HG03095 (cell line): ENCODE measurements around the gene HSPG2.

Source experiments
- ATAC-seq: cut with Tn5 transposase; IDR thresholded peaks from one replicate; pipeline ENCODE4 v1.9.1; 2021; ENCODE audit warnings: moderate library complexity; ENCODE audit not compliant: unreplicated experiment

HSPG2 gene

GRCh38 chr1:21884456-21885235 lies 52.5 kb downstream of the HSPG2 start:
- no peak for ATAC-seq

DNA sequence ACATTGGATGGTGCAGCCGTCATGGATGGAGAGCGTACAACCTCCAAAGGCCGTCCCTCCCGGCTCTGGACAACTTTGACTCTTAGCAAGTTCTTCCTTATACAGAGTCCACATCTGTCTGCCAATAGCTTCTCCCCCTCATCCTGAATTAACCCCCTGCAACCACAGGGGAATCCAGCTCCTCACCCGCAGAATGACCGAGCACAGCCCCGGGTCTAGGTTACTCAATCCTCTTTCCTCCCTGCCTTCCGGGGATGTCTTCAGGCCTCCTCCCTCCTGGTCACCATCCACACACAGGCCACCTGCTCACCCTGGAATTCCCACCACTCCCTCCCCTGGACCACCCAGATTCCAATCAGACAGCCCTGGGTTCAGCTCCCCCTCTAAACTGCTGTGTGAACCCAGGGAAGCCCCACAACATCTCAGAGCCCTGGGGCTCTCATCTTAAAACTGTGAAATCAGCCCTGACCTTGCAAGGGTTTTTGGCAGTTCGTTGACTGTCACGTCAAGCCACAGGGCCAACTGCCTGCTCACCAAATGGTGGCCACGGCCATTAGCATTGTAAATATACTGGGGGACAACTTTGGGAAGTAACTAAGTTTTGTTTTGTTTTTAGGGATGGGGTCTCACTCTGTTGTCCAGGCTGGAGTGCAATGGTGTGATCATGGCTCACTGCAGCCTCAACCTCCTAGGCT lies 54.2 kb downstream of the HSPG2 start:
- ATAC-seq: no peak

GRCh38 chr1:21881250-21881649 lies 55.9 kb downstream of the HSPG2 start:
- no peak for ATAC-seq

DNA sequence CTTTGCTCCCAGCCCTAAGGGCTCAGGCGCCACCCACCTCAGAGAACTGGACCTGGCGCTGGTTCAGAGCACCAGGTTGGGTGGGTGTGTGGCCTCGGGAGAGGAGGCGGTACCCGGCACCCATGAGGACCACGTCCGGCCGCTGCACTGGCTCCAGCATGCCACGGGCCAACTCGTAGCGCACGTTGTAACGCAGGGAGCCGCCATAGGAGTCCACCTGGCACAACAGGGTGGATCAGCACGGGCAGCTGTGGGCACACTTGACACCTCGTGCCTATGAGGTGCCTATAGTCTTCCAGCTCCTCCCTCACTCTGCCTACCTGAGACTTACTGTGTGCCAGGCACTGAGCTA lies 56.5 kb downstream of the HSPG2 start:
- ATAC-seq: no peak

DNA sequence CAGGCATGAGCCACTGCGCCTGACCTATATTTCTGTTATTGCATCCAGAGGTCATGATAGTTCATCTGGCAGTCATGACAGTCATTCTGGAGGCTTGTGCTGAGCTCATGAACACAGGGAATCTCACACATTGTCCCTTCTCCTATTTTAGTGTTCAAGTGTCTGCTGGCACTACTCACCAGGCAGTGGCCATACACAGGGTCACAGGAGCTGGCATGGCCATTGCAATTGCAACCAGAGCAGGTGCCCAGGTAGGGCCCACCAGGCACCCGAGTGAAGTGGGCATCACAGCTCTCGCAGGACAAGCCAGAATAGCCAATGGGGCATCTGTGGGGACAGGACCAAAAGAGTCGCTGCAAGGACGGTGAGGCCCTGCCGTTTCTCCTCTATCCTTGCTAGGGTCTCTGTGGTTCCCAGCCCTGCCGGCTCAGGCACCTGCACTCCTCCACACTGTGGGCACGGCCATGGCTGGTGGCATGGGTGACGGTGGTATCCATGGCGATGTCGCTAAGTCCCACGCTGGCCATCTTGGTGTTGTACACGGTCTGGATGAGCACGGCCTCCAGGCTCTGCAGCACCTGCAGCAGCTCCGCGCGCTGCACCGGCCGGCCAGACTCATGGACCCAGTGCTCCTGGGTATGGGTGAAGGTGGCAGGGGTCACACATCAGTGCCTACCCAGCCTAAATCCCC lies 57.0 kb downstream of the HSPG2 start:
- no peak for ATAC-seq

DNA sequence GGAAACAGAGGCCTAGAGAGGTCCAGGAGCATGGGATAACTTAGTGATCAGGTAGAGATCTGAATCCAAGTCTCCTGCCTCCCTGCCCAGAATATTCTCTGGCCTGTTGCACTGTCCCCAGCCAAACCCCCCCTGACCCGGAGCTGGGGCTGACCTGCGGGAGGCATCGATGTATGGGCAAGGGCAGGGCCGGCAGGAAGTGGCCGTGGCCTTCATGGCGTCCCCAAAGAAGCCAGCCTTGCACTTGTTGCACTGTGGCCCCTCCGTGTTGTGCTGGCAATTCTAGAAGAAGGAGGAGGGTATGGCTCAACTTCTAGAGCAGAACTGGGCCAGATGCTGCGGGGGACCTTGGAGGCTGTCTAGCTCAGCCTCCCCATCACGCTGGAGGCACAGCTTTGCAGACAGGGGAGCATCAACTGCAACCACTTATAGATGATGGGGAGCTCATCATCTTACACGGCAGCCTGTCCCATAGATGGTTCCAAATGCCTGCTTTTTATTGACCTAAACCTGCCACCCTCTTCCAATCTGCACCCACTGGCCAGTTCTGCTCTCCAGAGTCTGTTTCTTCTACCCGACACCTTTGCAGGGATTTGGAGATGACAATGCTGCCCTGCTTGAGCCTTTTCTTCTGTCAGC lies 58.2 kb downstream of the HSPG2 start:
- no peak for ATAC-seq

DNA sequence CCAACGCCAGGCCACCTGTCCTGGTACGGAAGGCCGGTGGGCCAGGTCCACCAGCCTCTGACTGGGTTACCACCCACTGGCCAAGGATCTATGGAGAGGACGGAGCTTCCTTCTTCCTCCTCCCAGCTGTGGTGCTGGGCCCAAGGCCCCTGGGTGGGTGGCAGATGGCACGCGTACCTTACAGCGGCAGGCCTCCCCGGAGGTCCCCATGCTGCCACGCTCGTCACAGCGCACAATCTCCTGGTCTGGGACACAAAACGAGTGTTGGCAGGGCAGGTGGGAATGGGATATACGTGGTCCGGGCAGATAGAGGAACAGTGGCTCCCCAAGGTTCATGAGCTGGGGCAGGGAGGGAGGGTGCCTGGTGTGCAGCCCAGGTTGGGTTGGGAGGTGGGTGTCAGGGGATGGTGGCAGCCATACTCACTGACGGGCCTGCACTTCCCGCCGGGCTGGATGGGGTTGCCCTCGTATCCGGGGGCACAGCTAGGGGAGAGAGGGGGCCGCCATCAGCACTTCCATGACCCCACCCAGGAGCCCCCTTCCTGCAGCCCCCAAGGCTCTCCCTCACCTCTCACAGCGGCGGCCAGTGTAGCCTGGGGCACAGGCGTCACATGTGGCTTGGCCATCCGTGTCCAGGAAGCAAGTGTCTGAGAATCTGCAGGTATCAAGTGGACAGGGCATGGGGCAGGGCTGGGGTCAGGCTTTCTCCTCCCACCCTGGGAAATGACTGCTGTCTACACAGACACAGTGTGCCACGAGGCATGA lies 58.9 kb downstream of the HSPG2 start:
- no peak for ATAC-seq

- no peak for ATAC-seq
These were observed 60.8 kb downstream of the HSPG2 start for GRCh38 chr1:21876267-21876666.

- ATAC-seq: no peak
These were observed 61.5 kb downstream of the HSPG2 start for GRCh38 chr1:21875621-21876063.

DNA sequence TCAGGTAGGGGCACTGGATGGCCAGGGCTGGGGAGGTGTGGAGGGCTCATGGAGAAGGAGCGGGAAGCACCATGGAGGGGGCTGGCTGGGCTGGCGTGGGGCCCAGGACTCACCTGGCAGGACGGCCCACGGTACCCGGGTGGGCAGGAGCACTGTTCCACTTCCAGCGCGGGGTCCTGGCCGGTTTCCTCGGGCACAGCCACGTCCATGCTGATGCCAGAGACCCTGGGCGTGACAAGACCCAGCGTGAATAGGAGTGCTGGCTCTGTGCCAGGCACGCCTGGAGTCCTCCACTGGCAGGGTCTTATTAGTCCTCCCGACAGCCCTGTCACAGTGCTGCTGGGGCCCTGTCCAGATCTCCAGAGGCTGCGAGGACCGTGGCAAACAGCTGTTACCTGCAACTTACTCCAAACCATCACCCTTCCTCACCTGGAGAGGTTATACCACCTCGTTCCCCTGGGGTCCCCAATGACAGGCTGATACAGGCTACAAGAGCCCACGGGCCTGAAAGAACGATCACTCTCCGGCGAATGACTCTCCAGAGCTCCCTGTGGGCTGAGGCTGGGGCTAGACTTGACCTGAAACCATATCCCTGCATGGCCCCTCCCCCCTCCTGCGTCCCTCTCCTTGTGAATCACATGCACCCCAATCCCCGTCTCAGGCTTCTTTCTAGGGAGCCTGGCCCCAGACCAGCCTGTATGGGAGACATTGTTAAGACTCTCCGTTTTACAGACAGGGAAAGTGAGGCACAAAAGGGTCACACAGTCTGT lies 62.1 kb downstream of the HSPG2 start:
- no peak for ATAC-seq

DNA sequence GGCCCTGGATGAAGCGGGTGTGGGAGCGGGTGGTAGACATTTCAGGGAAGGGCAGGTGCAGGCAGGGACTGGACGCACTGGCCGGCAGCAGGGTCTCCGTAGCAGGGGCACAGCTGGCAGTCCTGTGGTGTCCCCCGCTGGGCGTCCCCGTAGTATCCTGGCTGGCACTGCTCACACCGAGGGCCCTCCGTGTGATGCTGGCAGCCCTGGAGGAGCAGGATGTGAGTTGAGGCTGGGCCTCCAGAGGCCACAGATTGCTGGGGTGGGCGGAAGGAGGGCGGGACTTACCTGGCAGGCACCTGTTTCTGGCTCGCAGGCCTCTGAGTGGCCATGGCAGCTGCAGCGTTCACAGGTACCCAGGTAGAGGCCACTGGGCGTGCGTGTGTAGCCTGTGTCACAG lies 62.8 kb downstream of the HSPG2 start:
- ATAC-seq: no peak

DNA sequence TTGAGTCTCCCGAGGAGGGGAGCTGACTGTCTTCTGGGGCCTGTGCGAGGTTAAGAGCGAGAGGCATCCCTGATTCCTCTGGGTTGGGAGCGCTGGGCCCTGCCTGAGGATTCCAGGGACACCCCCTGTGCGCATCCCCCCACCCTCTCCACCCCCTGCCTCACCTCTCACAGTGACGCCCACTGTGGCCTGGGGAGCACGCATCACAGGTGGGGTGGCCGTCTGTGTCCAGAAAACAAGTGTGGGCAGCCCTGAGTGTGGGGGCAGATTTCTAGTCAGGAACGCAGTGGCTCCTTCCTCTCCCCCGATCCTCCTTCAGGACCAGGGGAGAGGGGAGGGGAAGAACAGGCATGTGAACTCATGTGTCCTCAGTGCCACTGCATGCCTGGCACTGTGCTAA lies 63.3 kb downstream of the HSPG2 start:
- no peak for ATAC-seq

DNA sequence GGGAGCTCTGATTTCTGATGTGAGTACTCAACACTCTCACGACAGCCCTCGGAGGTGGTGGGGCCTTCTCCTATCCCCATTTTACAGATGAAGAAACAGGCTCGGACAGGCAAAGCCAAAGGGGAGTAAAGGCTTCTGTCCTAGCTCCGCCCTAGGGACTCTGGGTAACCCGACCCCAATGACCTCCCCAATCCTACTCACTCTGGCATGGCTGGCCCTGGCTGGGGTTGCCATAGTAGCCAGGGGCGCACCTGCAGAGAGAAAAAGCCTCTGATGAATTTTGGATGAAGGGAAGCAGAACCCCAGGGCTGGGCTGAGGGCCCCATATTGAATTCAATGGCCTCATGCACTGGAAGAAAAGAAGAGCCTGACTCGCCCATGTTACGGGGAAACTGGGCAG lies 63.9 kb downstream of the HSPG2 start:
- no peak for ATAC-seq

DNA sequence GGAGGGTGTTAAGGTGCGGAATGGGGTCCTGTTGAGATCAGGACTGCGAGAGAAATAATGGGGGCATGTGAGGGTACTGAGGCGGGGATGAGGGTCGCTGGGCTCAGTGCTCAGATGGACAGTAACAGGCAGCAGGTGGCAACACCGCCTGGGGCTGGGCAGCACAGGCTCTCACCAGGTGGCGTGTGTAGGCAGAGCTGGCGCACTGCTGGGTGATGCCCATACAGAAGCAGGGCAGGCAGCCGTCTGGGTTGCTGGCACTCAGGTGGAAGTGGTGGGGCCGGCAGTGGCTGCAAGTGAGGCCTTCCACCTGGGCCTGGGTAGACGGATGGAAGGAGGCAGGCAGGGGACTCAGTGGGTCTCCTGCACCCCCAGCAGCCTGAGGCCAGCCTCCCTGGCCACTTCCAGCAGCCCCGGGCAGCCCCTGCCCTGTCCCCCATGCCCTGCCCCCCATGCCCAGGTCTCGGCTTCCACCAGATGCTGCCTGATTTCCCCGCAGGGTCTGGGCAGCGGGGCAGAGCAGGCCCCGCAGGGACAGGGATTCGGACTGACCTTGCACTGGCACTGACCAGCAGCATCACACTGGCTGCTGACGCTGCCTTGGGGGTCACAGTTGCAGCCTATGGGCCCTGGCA lies 64.5 kb downstream of the HSPG2 start:
- ATAC-seq: no peak

DNA sequence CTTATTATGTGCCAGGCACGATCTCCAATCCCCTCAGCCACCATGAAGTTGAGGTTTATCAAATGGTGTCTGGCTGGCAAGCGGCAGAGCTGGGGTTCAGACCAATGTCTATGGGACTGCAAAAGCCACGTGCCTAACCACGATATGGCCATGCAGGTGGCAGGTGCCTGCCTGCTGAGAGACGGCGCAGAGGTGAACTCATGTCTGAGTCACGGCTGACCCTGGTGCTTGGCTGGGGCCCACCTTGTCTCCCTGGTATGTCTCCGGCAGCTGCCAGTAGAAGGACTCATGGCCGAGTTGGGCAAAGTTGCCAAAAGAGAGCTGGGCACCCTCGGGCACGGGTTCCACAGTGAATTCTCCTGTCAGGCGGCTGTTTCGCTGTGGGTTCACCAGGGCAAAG lies 65.2 kb downstream of the HSPG2 start:
- ATAC-seq: no peak

DNA sequence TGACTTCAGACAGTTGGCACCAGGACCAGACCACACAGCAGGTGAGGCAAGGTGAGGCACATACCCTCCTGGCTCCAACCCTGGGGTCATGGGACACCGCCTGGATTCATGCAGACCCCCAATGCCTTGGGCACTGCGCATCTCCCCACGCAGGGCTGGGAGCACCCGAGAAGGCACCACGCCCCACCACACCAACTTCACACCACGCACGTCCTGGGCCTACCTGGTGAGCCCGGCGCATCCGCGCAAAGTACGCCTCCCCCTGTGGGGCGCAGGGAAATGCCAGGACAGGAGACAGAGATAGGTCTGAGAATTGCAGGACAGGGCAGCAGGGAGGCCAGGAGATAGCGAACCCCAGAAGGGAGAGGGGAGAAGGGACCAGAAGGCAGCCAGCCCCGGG lies 66.5 kb downstream of the HSPG2 start:
- no peak for ATAC-seq

- no peak for ATAC-seq
These were observed 67.4 kb downstream of the HSPG2 start for GRCh38 chr1:21869620-21870121.

- ATAC-seq: no peak
These were observed 68.1 kb downstream of the HSPG2 start for GRCh38 chr1:21868941-21869454.

DNA sequence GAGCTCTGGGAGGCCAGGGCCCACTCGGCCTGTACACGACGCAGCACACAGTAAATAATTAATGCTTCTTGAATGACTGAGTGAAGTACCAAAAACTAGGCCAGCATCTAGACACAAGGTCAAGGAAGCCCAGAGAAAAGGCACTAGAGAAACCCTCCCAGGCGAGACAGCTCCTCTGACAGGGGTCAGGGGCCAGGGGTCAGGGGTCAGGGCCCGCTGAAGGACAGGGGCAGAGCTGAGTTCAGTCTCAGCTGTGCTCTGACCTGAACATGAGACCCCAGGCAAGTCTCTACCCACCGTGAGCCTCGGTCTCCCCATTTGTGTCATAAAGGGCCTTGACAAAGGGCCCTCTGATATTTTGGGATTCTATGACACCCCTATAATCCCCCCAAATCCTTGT lies 68.6 kb downstream of the HSPG2 start:
- ATAC-seq: no peak
